ENCODE measurements around the gene ARL2BP. TPM values are rescaled to one million over a fixed set of nuclear protein-coding genes. Genes with fewer than 3 reads are reported as not detected.
"Not testable (repeated sequence)": the region's sequence is repeated elsewhere in the genome, so short reads cannot be mapped to it uniquely, and the experiment has no call there.

The ARL2BP gene
- total RNA-seq, result 41.5 TPM
- long read RNA-seq, transcript ARL2BP-201 (6 exons, 2,130 nt), result major isoform, 80 of 89 reads
- long read RNA-seq, partial matches to known transcripts, result 4 of 89 reads
- long read RNA-seq, other reads (novel, unspliced or antisense), result 4 of 89 reads

- DNase-seq (ENCODE audit: low spot score), result peak; percentile 99
- intact Hi-C loops (cut with DNase I), result loop anchor here (2.0 to 5.0 kb wide), 2 partner anchors 54 to 58 kb away; partner anchors contain the start of genes PSME3IP1 and RSPRY1
These were observed at the start of gene ARL2BP for GRCh38 chr16:57244767-57245471. Gene ARL2BP, plus strand, starts transcription at chr16:57245259. Its CDS starts 109 bp downstream, at chr16:57245368.

GRCh38 chr16:57196286-57196685 lies 48.8 kb upstream of the ARL2BP start:
- intact Hi-C loops (cut with DNase I), result no loop called here
- no peak for DNase-seq (ENCODE audit: low spot score)

GRCh38 chr16:57196753-57197152 lies 48.3 kb upstream of the ARL2BP start:
- intact Hi-C loops (cut with DNase I), result no loop called here
- DNase-seq (ENCODE audit: low spot score), result no peak

- DNase-seq (ENCODE audit: low spot score); intact Hi-C loops (cut with DNase I): not testable (repeated sequence)
These were observed 44.7 kb upstream of the ARL2BP start for GRCh38 chr16:57200321-57200720.

- DNase-seq (ENCODE audit: low spot score); intact Hi-C loops (cut with DNase I): not testable (repeated sequence)
These were observed 44.1 kb upstream of the ARL2BP start for GRCh38 chr16:57200926-57201325.

GRCh38 chr16:57202095-57202886 lies 42.8 kb upstream of the ARL2BP start:
- DNase-seq (ENCODE audit: low spot score), result no peak
- intact Hi-C loops (cut with DNase I), result no loop called here

- DNase-seq (ENCODE audit: low spot score), result no peak
- intact Hi-C loops (cut with DNase I), result no loop called here
These were observed 41.6 kb upstream of the ARL2BP start for GRCh38 chr16:57203451-57203850.

GRCh38 chr16:57204675-57205074 lies 40.4 kb upstream of the ARL2BP start:
- DNase-seq (ENCODE audit: low spot score), result no peak

GRCh38 chr16:57208926-57209325 lies 36.1 kb upstream of the ARL2BP start:
- no peak for DNase-seq (ENCODE audit: low spot score)
- intact Hi-C loops (cut with DNase I), result no loop called here

More at GRCh38 chr16:57204675-57205074, 40.4 kb upstream of the ARL2BP start:
- intact Hi-C loops (cut with DNase I), result no loop called here

GRCh38 chr16:57209780-57210179 lies 35.3 kb upstream of the ARL2BP start:
- DNase-seq (ENCODE audit: low spot score), result no peak
- intact Hi-C loops (cut with DNase I), result no loop called here

- intact Hi-C loops (cut with DNase I), result no loop called here
- DNase-seq (ENCODE audit: low spot score), result no peak
These were observed 31.6 kb upstream of the ARL2BP start for GRCh38 chr16:57213462-57213861.

GRCh38 chr16:57216968-57217367 lies 28.1 kb upstream of the ARL2BP start:
- intact Hi-C loops (cut with DNase I), result no loop called here
- no peak for DNase-seq (ENCODE audit: low spot score)

- intact Hi-C loops (cut with DNase I), result no loop called here
- no peak for DNase-seq (ENCODE audit: low spot score)
These were observed 22.0 kb upstream of the ARL2BP start for GRCh38 chr16:57223057-57223456.

GRCh38 chr16:57224651-57225335 lies 20.3 kb upstream of the ARL2BP start:
- intact Hi-C loops (cut with DNase I), result no loop called here

GRCh38 chr16:57225978-57226377 lies 19.1 kb upstream of the ARL2BP start:
- intact Hi-C loops (cut with DNase I), result no loop called here

More at GRCh38 chr16:57224651-57225335, 20.3 kb upstream of the ARL2BP start:
- no peak for DNase-seq (ENCODE audit: low spot score)

GRCh38 chr16:57226701-57227621 lies 18.1 kb upstream of the ARL2BP start:
- intact Hi-C loops (cut with DNase I), result no loop called here
- no peak for DNase-seq (ENCODE audit: low spot score)

More at GRCh38 chr16:57225978-57226377, 19.1 kb upstream of the ARL2BP start:
- no peak for DNase-seq (ENCODE audit: low spot score)

GRCh38 chr16:57229079-57229478 lies 16.0 kb upstream of the ARL2BP start:
- intact Hi-C loops (cut with DNase I), result no loop called here

GRCh38 chr16:57231821-57232350 lies 13.2 kb upstream of the ARL2BP start:
- intact Hi-C loops (cut with DNase I), result no loop called here
- no peak for DNase-seq (ENCODE audit: low spot score)

More at GRCh38 chr16:57229079-57229478, 16.0 kb upstream of the ARL2BP start:
- no peak for DNase-seq (ENCODE audit: low spot score)

Measured in cardiac septum (tissue), 1 donor.